Large intestine (tissue), 3 donors: ENCODE data around the gene KCNH4. TPM values are rescaled to one million over a fixed set of nuclear protein-coding genes. Genes with fewer than 3 reads are reported as not detected.
"Not testable (repeated sequence)": the region's sequence is repeated elsewhere in the genome, so short reads cannot be mapped to it uniquely, and the experiment has no call there.

Experiments
- DNase-seq, 2 donors: peaks; one replicate each; pipeline versions ENCODE4 v3.0.0 to v3.0.0-alpha.2; 2013
- H3K27ac ChIP-seq: one replicate; pipeline ENCODE4 v1.5.1; 2013; ENCODE audit warnings: low read length
- H3K27me3 ChIP-seq: 2 replicates; pipeline ENCODE4 v1.6.1; 2013; ENCODE audit warnings: low read length; ENCODE audit not compliant: control insufficient read depth, insufficient read depth
- H3K36me3 ChIP-seq: 2 replicates; pipeline ENCODE4 v1.6.1; 2013; ENCODE audit warnings: low read length; ENCODE audit not compliant: control insufficient read depth, insufficient read depth
- H3K4me1 ChIP-seq: one replicate; pipeline ENCODE4 v1.6.1; 2013; ENCODE audit warnings: low read length; ENCODE audit not compliant: control insufficient read depth, insufficient read depth
- H3K4me3 ChIP-seq: one replicate; pipeline ENCODE4 v1.5.1; 2013; ENCODE audit warnings: low read length
- H3K9me3 ChIP-seq: one replicate; pipeline ENCODE4 v1.6.1; 2013; ENCODE audit warnings: mild to moderate bottlenecking, low read depth, low read length, moderate library complexity; ENCODE audit not compliant: control insufficient read depth
- WGBS: methylation state at CpG from one replicate; pipeline ENCODE4 v1.1.5; 2013; ENCODE audit warnings: low lambda C conversion rate; ENCODE audit not compliant: insufficient coverage; 5-methylcytosine and 5-hydroxymethylcytosine counted together
- polyA plus RNA-seq: library from polyadenylated mRNA; unstranded; fragments of 120-200 nt; gene quantifications from one replicate; pipeline ENCODE4 v1.2.1, GENCODE V29; 2013

The KCNH4 gene
- polyA plus RNA-seq, 1 donor, result 0.36 TPM

DNA sequence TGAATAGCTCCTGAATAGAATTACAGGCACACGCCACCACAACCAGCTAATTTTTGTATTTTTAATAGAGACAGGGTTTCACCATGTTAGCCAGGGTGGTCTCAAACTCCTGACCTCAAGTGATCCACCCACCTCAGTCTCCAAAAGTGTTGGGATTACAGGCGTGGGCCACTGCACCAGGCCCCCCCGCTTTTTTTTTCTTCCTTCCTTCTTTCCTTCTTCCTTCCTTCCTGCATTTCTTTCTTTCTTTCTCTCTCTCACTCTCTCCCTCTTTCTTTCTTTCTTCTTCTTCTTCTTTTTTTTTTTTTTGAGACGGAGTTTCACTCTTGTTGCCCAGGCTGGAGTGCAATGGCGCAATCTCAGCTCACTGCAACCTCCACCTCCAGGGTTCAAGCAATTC lies 5.2 kb upstream of the KCNH4 start:
- not testable (repeated sequence) for H3K27ac ChIP-seq, DNase-seq, H3K36me3 ChIP-seq, H3K4me3 ChIP-seq, H3K9me3 ChIP-seq
- 94% methylated on average over 2 of the region's 5 CpGs for WGBS
- H3K27me3 ChIP-seq, result peaks cover 11% of the 10 kb centered on the region
- H3K4me1 ChIP-seq, result peaks cover 28% of the 10 kb centered on the region

DNA sequence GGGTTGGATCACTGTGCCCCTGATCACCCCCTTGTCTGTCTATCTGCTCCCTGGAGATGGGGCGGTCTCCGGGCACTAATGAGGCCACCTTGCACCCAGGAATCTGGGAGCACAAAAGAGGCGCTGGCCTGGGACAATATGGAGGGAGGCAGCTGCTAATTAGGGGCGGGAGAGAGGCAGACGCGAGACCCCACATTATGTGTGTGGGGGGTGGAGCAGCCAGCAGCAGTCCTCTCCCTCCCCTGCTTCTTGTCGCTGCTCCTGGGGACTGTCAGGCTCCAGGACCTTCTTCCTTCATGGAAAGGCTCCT lies 4.6 kb upstream of the KCNH4 start:
- Histone ChIP-seq H3K36me3 (peaks cover 2% of the 10 kb centered on the region), H3K27ac (no peak overlapping the region), H3K4me3 (no peak overlapping the region), H3K4me1 (peaks cover 30% of the 10 kb centered on the region), H3K27me3 (peaks cover 18% of the 10 kb centered on the region), H3K9me3 (peaks cover 3% of the 10 kb centered on the region)
- WGBS, result no CpG with 5 or more reads among the region's 7 CpGs
- DNase-seq, result no peak

DNA sequence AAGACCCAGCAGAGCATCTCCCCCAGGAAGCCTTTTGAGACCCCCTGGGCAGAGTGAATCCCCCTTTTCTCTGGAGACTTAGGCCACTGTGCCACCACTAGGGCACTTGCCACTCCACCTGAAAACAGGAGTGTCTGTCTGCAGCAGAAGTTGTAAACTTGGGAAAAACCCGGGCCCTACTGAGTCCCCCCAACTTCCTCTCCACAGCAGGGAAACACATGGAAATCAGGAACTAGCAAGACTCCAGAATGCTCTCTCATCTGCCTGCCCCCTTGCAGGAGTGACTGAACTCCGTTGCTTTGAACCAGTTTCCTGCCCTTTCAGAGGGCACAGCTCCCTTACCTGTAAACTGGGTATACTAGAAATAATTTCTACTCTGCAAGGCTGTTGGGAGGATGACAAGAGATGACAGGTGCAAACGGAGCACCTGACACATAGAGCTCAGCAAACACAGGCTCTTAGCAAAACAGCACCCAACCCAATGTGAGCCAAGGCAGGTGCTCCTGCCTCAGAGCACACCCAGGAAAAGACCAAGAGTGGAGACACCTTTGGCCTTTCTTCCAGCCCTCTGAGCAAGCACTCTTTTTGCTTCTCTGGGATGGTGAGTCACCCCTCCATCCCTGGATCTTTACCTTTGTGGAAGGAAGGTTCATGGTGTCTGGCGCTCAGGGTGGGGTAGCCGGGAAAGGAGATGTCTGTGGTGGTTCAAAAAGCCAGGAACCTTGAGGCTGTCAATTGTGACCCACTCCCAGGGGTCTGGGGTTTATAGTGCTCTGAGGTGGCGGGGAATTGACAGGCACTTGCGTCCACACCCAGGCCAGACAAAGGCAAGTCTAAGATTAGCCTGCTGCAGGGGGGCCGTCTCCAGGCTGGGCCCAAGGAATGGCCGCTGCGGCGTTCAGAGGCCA lies 4.0 kb upstream of the KCNH4 start, which contains the start of gene HCRT:
HCRT (minus strand) TSS at position 740 of the 908 bp plus-strand sequence; CDS start at position 653, 87 bp downstream.
- Histone ChIP-seq H3K4me1 (peaks cover 33% of the 10 kb centered on the region), H3K27ac (peak within 1 kb of the TSS; percentile 28), H3K4me3 (peak within 1 kb of the TSS; percentile 13), H3K9me3 (peaks cover 6% of the 10 kb centered on the region), H3K36me3 (no peaks in the 10 kb centered on the region), H3K27me3 (peaks cover 24% of the 10 kb centered on the region)
- WGBS, result no CpG with 5 or more reads among the region's 11 CpGs
- DNase-seq, result peak in 1 of 2 donors; percentile 24

DNA sequence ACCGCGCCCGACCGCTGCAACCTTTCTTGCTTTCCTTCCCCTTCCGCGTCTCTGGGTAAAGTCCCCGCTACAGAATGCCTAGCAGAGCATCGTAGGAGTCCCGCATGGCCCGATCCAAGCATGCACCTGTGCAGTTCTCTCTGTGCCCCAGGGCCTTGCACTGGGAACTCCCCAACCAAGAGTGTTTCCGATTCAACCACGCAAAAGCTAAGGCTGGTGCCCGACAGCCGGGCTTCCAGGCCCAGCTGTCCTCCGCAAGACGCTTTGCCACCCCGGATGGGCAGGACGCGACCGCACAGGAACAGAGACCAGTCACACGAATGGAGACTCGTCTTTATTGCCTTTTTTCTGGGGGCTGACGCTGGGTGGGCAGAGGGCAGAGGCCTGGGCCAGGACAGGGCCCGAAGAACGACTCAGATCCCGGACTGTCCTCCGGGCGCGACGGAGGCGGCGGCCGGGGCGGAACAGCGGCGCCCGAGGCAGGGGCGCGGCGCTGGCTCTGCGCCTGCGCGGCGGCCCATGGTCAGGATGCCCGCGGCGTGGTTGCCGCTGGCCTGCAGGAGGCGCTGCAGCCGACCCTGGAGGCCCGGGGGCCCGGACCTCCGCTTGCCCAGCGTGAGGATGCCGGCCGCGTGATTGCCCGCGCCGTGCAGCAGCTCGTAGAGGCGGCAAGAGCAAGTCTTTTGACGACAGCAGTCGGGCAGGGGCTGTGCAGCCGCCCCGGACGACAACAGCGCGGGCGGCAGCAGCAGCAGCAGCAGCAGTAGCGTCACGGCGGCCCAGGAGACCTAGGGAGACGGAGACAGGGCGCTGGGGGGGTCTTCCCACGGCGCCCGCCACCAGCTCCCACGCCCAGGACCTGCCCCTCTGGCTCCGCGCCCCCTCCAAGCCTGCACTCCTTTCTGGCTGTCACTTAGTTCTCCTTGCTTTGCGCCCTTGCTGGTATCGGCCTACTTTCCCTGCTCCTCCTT lies 3.1 kb upstream of the KCNH4 start:
- peaks cover 32% of the 10 kb centered on the region for H3K27me3 ChIP-seq
- H3K27ac ChIP-seq, result peak overlapping the region; percentile 80
- no peaks in the 10 kb centered on the region for H3K36me3 ChIP-seq
- H3K4me3 ChIP-seq, result peak overlapping the region; percentile 53
- H3K9me3 ChIP-seq, result peaks cover 6% of the 10 kb centered on the region
- WGBS, result no CpG with 5 or more reads among the region's 83 CpGs
- peak; percentile 83 to 84 for DNase-seq
- peaks cover 33% of the 10 kb centered on the region for H3K4me1 ChIP-seq

GRCh38 chr17:42182927-42183734 lies 2.2 kb upstream of the KCNH4 start:
- peak; percentile 77 to 87 for DNase-seq
- H3K36me3 ChIP-seq, result no peaks in the 10 kb centered on the region
- peaks cover 36% of the 10 kb centered on the region for H3K27me3 ChIP-seq
- H3K4me1 ChIP-seq, result peaks cover 33% of the 10 kb centered on the region
- peak overlapping the region; percentile 80 for H3K27ac ChIP-seq
- H3K9me3 ChIP-seq, result peaks cover 6% of the 10 kb centered on the region
- 100% methylated on average over 1 of the region's 9 CpGs for WGBS
- H3K4me3 ChIP-seq, result peak overlapping the region; percentile 53

- H3K9me3 ChIP-seq, result peaks cover 6% of the 10 kb centered on the region
- no CpG with 5 or more reads among the region's 2 CpGs for WGBS
- no peak overlapping the region for H3K4me3 ChIP-seq
- H3K27ac ChIP-seq, result no peak overlapping the region
- peaks cover 33% of the 10 kb centered on the region for H3K4me1 ChIP-seq
- DNase-seq, result no peak
- H3K36me3 ChIP-seq, result no peaks in the 10 kb centered on the region
- peaks cover 36% of the 10 kb centered on the region for H3K27me3 ChIP-seq
Measured at GRCh38 chr17:42181851-42182207, 887 bp upstream of the KCNH4 start.

GRCh38 chr17:42180411-42180921 lies 476 bp downstream of the KCNH4 start:
- H3K27ac ChIP-seq, result no peak overlapping the region
- peak in 1 of 2 donors; percentile 35 for DNase-seq
- peaks cover 6% of the 10 kb centered on the region for H3K9me3 ChIP-seq
- H3K36me3 ChIP-seq, result no peaks in the 10 kb centered on the region
- H3K4me1 ChIP-seq, result peaks cover 33% of the 10 kb centered on the region
- H3K27me3 ChIP-seq, result peaks cover 36% of the 10 kb centered on the region
- H3K4me3 ChIP-seq, result peak overlapping the region; percentile 7
- WGBS, result 0% methylated on average over 2 of the region's 33 CpGs

GRCh38 chr17:42179911-42180410 lies 981 bp downstream of the KCNH4 start:
- Histone ChIP-seq H3K27ac (no peak overlapping the region), H3K4me1 (peaks cover 33% of the 10 kb centered on the region), H3K27me3 (peaks cover 36% of the 10 kb centered on the region), H3K9me3 (peaks cover 6% of the 10 kb centered on the region), H3K4me3 (no peak overlapping the region), H3K36me3 (no peaks in the 10 kb centered on the region)
- no CpG with 5 or more reads among the region's 20 CpGs for WGBS
- peak in 1 of 2 donors; percentile 52 for DNase-seq

DNA sequence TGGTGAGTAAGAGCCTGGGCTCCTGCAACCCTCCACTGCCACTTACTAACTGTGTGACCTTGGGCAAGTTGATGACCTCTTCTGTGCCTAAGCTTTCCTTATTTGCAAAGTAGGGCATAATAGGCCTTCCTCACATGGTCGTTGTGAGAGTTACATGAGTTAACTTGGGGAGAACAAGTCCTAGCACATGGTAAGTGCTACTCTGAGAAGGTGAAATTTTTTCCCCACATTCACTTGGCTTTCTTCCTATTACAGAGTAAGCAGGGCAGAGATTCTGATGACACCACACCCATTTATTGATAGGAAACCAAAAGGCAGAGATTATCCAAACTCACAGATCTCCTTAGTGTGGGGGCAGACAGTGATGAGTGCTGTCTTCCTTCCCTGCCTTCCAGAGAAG lies 1.6 kb downstream of the KCNH4 start:
- Histone ChIP-seq H3K36me3 (no peaks in the 10 kb centered on the region), H3K4me1 (peaks cover 27% of the 10 kb centered on the region), H3K27ac (no peak overlapping the region), H3K9me3 (peaks cover 6% of the 10 kb centered on the region), H3K4me3 (no peak overlapping the region), H3K27me3 (peaks cover 36% of the 10 kb centered on the region)
- WGBS, result no CpG with 5 or more reads among the region's 1 CpG
- DNase-seq, result no peak
